ENCODE results near the gene NCAM2. TPM values are rescaled to one million over a fixed set of nuclear protein-coding genes. Genes with fewer than 3 reads are reported as not detected.

The NCAM2 gene
- polyA plus RNA-seq, 5 donors = 1.8 to 6.7 (median 4.4) TPM

GRCh38 chr21:21174676-21175075 lies 176.5 kb downstream of the NCAM2 start:
- DNase-seq = no peak

DNA sequence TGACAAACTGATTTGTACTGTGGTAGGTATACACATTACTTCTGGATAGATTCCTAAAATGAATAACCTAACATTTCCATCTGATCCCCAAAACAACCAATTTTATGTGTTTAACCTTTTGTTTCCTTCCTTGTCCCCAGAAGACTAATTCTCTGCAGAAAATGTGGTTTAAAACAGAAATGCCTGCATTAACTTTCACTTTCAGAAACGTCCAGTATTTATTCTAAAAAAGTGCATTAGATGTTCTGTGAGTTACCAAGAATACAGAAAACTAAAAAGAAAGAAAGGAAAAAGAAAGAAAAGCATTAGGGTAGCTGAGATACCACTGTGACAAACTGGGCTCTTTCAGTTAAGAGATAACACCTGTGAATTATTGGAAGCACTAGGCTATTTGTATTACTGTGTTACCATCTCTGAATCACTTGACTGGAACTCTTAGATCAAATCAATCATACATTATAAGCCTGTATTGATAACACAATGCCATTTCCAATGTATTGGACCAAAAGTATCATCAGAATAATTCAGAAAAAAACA lies 177.7 kb downstream of the NCAM2 start:
- no peak for DNase-seq

DNA sequence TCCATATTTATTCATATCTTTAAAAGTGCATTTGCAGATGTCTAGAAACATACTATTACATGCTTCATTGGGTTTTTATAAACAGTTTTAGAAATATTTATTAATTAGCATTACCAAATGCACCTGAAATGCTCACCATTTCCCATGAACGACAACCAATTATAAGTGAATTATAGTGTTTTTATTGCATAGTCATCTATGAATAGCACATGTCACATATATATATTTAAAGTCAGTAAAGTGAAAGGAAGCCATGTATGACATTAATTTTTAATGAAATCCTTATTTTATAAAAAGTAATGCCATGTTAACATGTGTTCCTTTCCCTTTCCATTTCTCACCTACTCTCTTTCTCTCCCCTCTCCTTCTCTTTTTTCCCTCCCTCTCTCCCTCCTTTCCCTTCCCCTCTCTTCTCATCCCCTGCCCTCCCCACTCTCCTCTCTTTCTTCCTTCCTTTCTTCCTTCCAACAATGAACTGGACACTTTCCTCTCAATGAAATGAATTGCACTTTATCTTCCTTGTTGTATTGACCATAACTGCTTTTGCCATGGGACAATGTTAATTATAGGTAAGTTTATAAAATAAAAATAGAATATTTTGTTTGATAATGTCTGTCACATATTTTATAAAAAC lies 179.3 kb downstream of the NCAM2 start:
- no peak for DNase-seq

- no peak for DNase-seq
These were observed 181.6 kb downstream of the NCAM2 start for GRCh38 chr21:21179619-21180298.

- no peak for DNase-seq
These were observed 184.3 kb downstream of the NCAM2 start for GRCh38 chr21:21182401-21183010.

DNA sequence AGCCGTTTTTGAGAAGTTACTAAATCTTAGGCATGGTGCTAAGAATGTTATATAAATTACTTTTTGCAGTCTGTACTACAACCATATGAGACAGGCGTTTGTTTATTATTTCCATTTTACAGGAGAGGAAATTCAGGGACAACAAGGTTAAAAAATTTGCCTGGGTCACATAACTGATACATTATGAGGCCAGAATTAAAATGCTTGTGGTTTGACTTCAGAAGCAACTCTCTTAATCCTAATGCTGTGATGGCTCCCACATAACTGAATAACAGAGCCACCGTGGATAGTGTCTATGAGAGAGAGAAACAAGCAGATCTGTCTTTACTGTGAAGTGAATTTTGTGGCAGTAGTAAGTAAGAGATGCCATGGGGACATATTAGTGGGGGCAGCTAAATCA lies 184.9 kb downstream of the NCAM2 start:
- DNase-seq = no peak

DNA sequence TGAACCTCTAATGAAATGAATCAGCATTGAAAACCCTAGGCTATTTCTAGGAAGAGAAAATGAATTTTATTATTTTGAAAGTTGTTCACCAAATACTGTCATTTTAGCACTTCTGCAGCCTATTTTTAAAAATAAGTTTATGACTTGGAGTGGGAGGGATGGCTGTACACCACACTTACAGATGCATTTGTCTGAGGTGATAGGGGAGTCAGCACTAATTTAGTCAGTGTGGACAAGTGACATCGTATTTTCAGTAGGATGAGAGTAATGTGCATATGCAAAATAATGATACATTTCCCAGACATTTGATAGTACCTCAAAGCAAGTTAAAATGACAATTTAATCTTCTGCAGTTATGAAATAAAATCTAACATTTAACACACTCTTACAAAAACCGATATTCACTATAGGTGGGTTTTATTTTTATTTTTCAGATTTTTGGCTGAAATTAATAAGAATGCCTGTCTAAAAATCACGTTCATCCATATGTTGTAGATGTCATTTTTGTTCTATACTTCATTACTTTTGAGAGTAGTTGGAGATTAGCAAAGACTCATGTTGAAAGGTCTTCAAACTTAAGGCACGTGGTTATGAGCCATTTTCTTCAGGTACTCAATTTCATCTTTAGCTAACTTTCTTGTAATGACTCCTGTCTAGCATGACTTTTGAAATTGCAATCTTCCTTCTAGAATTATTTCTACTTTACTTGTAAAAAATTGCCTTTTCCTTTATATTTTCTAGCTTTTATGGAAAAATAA lies 186.7 kb downstream of the NCAM2 start:
- DNase-seq = no peak

GRCh38 chr21:21187579-21187978 lies 189.4 kb downstream of the NCAM2 start:
- no peak for DNase-seq

DNA sequence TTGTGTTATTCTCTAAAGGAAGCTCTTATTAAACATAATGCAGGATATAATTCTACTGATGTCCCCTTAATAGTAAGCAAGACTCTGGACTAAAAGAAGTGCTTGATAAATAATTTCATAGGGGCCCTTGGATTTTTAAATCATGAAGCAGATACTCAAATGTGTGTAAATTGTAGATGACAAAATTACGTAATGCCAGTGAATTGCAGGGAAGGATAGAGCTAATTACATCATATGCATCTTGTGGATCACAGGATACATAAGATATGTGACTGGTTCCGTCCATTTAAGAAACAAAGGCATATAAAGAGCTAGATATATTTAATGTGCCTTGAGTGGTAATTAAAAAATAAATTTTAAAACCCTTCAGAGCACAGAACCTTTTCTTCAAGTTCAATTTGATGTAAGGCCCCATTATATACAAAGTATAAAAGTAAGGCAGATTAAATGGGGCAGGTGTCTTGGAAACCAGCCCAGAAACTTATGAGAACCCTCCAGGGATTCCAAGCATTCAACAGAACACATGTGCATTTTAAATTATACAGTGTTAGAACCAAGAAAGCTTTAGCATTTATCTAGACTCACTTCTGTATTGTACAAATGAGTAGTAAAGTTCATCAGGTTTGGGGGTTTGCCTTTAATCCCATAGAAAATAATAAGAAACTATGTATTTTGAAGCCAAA lies 190.4 kb downstream of the NCAM2 start:
- DNase-seq = no peak

DNA sequence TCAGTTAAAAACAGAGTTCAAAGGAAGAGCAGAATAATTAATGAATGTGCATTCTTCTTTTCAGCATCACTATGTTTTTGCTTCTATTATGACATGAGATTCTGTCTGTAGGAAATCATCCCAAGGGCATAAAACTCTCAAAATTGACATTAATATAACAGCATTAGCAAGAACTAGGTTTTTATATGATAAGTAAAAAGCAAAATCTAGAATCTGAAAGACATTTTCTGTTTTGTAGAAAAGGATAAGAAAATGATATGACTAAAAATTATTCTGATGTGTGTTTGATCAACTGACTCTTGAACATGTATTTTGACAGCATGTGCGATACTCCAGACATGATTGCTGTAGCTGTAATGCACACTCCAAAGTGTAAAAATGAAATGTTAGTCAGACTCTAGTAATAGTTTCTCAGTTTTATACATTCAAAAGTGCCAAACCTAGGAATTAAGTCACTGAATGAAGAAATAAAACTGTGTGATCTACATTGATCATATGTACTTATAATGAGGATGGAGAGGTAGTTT lies 197.3 kb downstream of the NCAM2 start:
- DNase-seq = no peak

GRCh38 chr21:21196087-21196486 lies 197.9 kb downstream of the NCAM2 start:
- no peak for DNase-seq

DNA sequence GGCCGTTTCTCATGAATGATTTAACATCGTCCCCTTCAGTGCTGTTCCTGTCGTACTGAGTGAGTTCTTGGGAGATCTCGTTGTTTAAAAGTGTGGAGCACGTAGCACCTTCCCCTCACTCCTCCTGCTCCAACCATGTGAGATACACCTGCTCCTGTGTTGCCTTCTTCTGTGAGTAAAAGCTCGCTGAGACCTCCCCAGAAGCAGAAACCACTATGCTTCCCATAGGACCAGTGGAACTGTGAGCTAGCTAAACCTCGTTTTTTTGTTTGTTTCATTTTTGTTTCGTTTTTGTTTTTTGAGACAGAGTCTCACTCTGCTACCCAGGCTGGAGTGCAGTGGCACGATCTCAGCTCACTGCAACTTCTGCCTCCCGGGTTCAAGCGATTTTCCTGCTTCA lies 198.6 kb downstream of the NCAM2 start:
- DNase-seq = no peak

GRCh38 chr21:21199342-21200102 lies 201.3 kb downstream of the NCAM2 start:
- no peak for DNase-seq

DNA sequence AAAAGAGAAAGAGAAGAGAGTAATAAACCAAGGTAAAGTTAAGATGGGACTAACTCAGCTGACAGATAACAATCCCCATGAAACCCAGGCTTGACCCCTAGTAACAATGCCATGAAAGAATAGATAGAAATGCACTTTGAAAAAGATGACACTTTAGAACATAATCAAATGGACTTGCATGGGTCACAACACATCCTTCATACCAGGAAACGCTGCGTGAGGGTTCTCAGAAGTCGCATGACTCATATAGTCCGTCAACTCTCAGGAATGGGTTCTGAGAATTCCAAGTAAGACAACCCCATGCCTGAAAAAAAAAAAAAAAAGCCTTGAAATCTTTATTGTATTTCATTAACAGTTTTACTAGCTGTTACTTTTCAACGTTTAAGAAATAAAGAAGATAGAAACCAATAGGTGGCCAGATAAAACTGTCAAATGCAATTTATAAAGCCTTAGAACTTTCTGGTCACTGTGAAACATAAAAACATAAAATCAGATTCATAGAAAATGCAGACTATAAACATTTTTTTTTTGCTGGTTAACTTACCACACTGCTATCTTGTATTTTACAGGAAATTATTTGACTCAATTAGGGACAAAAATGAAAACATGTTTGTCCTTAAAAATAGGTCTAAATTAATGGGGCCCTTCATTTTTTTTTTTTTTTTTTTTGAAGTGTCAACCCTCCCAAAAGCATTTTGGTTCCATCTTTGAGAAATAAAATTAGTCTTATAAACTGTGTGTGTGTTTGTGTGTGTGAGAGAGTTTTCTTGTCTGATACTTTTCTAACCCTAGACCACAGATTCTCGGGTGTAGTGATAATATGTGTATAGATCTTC lies 202.1 kb downstream of the NCAM2 start:
- DNase-seq = no peak

DNA sequence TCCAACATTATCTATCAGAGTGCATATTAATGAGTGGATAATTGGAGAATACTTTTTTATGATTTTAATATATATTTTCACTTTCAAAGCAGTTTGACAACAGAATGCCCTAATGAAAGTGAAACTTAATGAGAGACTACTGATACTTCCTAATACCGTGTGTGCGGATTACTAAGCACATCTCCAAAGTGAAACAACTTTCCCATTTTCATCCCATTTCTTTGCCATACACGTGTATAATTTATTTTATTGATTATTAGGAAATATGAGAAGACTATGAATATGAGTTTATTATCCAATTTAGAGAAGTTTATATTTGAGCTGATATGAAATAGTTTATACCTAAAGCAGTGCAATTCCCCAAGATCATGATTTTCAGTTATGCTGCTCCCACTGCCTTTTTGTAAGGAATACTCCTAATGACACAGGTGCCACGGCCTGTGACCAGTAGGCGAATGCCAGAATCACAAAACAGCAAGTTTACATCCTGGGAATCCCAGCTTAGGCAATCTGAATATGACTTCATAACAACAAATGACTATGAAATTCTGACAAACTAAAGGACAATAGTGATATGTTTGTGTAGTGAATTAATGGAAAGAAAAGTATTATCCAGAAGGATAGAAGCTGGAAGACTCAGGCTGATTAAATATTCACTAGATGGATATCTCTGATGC lies 202.9 kb downstream of the NCAM2 start:
- DNase-seq = no peak

DNA sequence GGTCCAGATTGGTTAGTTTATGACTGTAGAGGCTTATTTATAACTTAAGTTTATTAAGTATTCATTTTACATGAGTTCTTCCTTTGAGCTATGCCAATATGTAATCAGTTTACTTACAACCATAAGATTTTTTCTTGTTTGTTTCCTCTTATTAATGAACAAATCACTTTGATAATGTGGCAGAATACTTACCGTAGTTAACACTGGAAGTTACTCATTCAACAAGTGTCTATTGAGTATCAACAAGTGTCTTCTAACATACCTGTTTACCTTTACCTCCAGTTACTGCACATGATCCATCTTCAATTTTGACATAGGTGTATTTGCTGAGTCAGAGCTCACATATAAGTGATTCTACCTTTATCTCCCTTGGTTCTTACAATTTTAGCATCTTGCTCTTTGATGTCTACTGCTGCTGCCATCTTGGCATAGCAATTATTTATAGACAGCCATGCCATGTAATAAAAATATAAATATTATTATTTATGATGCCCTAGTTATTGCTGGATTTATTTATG lies 205.7 kb downstream of the NCAM2 start:
- no peak for DNase-seq

- DNase-seq = no peak
These were observed 206.3 kb downstream of the NCAM2 start for GRCh38 chr21:21204366-21204996.

GRCh38 chr21:21205604-21206003 lies 207.4 kb downstream of the NCAM2 start:
- no peak for DNase-seq
